GDM1 (cell line): ENCODE measurements around the gene RNF149.

Source experiments
- DNase-seq: peaks from one replicate; lab custom pipeline; 2025; lab: John Stamatoyannopoulos, UW

Gene RNF149

GRCh38 chr2:101231240-101231639, 77.3 kb downstream of the RNF149 start:
- DNase-seq = no peak

GRCh38 chr2:101230541-101231001, 77.9 kb downstream of the RNF149 start:
- no peak for DNase-seq
